ENCODE measurements around the gene DHRS7B.
A peak's percentile ranks its signal among the peaks of the same experiment; 100 is the strongest.
"Not testable (repeated sequence)": the region's sequence is repeated elsewhere in the genome, so short reads cannot be mapped to it uniquely, and the experiment has no call there.

The DHRS7B gene, protein sequence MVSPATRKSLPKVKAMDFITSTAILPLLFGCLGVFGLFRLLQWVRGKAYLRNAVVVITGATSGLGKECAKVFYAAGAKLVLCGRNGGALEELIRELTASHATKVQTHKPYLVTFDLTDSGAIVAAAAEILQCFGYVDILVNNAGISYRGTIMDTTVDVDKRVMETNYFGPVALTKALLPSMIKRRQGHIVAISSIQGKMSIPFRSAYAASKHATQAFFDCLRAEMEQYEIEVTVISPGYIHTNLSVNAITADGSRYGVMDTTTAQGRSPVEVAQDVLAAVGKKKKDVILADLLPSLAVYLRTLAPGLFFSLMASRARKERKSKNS

DNA sequence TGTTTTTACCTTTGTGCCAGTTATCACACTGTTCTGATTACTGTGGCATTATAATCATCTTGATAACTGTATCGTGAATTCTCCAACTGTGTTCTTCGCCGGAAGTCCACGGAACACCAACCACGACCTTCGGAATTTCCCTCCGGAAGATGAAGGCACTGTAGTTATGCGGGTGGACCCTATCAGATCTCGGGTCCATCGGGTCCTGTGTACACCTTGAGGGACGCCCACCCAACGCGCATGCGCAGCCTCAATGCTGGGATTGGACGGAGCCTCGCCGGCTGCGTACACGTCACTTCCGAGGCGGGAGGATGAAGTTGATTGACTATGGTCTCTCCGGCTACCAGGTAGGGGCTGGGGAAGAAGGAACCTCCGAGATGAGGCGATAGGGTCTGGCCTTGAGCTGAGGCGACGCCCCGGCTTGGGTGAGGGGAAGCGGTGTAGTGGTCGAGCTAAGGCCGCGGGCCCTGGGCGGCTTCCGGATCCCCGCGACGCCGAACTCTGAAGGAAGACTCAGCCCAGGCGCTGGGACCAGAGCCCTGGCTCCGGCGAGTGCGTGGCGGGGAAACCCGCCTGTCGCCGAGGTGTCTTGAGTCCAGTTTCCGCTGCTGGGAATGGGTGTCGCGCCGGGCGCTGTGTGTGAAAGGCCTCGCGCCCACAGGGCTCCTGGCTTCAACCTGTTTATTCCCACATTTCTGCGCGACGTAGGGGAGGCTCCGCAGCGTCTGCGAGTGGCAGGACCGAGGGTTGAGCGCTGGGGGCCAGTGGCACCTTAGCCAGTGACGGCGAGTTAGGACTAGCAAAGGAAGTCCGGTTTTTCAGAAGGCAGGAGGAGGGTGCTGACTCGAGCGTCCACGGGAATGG is at the start of gene DHRS7B:
Gene DHRS7B, plus strand, starts transcription at position 320 of the 864 bp plus-strand sequence. Its CDS starts 8 bp downstream, at position 328.
- DNase-seq (ENCODE audit: low read depth) = peak; percentile 97
- H3K4me3 ChIP-seq (ENCODE audit: low read length) = peak within 1 kb of the TSS; percentile 94
- TF ChIP-seq, protein P1, sequence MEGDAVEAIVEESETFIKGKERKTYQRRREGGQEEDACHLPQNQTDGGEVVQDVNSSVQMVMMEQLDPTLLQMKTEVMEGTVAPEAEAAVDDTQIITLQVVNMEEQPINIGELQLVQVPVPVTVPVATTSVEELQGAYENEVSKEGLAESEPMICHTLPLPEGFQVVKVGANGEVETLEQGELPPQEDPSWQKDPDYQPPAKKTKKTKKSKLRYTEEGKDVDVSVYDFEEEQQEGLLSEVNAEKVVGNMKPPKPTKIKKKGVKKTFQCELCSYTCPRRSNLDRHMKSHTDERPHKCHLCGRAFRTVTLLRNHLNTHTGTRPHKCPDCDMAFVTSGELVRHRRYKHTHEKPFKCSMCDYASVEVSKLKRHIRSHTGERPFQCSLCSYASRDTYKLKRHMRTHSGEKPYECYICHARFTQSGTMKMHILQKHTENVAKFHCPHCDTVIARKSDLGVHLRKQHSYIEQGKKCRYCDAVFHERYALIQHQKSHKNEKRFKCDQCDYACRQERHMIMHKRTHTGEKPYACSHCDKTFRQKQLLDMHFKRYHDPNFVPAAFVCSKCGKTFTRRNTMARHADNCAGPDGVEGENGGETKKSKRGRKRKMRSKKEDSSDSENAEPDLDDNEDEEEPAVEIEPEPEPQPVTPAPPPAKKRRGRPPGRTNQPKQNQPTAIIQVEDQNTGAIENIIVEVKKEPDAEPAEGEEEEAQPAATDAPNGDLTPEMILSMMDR (IDR thresholded peaks at IDR 0.05; ENCODE audit: insufficient read depth, low read depth, low read length, missing control alignments) = peak; percentile 2

DNA sequence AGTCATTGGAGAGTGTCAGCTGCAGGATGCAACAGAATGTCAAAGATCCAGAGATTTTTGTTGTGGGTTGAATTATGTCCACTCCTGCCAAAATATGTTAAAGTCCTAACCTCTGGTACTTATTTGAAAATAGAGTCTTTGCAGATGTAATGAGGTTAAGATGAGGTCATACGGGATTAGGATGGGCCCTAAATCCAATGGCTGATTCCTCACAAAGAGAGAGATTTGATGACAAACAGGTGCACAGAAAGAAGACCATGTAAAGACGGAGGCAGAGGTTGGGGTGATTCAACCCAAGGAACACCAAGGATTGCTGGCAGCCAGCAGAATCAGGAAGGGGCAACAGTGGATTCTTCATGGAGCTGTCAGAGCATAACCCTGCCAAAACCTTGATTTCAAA is 49.5 kb upstream of the DHRS7B start:
- no peak for DNase-seq (ENCODE audit: low read depth)
- TF ChIP-seq, protein P1 (IDR thresholded peaks at IDR 0.05; ENCODE audit: insufficient read depth, low read depth, low read length, missing control alignments) = no peak
- H3K4me3 ChIP-seq (ENCODE audit: low read length) = no peak overlapping the region

DNA sequence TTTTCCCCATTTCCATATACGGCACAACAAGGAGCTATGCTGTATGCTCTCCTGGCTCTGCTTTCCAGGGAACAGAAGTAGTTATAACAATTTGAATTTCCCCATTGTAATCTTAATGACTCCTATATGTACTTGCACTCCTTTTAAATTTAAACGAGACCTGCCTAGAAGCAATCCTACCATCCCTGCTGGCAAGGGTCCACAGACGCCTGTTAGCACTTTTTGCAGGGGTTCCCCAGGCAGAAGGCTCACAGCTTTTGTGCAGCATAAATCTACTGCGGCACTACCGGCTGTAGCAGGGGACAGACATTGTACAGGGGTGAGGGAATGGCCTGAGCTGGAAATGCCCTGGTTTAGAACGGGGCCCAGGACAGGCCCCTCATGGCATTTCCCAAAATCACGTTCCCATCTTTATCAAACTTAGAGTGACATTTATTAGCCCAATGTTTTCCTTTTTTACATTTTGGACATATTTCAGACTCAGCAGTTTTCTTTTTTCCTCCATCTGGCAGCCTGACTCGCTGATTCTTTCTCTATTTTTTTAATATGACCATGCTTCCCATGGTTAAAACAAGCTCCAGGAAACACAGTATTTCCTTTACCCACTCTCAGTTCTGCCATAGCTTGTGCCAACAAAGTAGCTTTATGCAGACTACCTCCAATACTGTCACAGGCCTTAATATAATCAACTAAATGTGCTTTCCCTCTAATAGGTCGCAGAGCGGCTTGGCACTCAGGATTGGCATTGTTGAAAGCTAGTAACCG is 48.6 kb upstream of the DHRS7B start:
- H3K4me3 ChIP-seq (ENCODE audit: low read length) = no peak overlapping the region
- no peak for DNase-seq (ENCODE audit: low read depth)
- TF ChIP-seq, protein P1 (IDR thresholded peaks at IDR 0.05; ENCODE audit: insufficient read depth, low read depth, low read length, missing control alignments) = no peak

DNA sequence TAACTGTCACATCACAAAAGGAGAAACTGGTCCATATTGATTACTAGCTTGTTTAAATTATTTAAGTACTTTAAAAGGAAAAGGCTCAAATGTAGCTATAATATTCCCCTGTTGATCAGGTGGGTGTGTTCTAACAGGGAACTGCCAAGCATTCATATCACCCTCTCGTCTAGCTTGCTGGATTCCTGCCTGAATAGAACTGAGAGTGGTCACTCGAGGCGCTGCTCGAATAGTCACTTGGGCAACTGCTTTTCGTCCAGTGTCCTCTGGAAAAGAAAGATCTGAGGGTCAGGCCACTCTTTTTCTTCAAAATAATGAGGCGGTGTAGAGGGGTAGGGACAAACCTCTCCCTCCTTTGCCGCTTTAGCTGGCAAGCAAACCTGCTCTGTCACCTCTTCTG is 47.6 kb upstream of the DHRS7B start:
- H3K4me3 ChIP-seq (ENCODE audit: low read length) = no peak overlapping the region
- TF ChIP-seq, protein P1 (IDR thresholded peaks at IDR 0.05; ENCODE audit: insufficient read depth, low read depth, low read length, missing control alignments) = no peak
- no peak for DNase-seq (ENCODE audit: low read depth)

DNA sequence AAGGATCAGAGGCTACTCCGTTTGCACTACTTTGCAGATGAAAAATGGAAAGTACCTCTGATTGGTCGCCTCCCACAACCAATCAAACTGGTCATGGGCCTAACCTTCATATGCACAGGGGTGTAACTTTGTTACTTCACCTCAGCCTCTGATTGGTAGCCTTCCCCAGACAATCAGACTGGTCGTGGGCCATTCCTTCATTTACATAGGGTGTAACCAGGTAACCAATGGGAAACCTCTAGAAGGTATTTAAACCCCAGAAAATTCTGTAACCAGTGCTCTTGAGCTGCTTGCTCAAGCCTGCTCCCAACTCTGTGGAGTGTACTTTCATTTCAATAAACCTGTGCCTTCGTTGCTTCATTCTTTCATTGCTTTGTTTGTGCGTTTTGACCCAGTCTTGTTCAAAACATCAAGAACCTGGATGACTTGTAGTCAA is 44.7 kb upstream of the DHRS7B start:
- DNase-seq (ENCODE audit: low read depth) = peak; percentile 18
- TF ChIP-seq, protein P1 (IDR thresholded peaks at IDR 0.05; ENCODE audit: insufficient read depth, low read depth, low read length, missing control alignments) = no peak
- H3K4me3 ChIP-seq (ENCODE audit: low read length) = no peak overlapping the region

DNA sequence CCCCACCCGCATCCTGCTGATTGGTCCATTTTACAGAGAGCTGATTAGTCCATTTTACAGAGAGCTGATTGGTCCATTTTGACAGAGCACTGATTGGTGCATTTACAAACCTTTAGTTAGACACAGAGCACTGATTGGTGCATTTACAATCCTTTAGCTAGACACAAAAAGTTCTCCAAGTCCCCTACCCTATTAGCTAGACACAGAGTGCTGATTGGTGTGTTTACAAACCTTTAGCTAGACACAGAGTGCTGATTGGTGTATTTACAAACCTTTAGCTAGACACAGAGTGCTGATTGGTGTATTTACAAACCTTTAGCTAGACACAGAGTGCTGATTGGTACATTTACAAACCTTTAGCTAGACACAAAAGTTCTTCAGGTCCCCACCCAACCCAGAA is 41.5 kb upstream of the DHRS7B start:
- not testable (repeated sequence) for DNase-seq (ENCODE audit: low read depth); H3K4me3 ChIP-seq (ENCODE audit: low read length)

DNA sequence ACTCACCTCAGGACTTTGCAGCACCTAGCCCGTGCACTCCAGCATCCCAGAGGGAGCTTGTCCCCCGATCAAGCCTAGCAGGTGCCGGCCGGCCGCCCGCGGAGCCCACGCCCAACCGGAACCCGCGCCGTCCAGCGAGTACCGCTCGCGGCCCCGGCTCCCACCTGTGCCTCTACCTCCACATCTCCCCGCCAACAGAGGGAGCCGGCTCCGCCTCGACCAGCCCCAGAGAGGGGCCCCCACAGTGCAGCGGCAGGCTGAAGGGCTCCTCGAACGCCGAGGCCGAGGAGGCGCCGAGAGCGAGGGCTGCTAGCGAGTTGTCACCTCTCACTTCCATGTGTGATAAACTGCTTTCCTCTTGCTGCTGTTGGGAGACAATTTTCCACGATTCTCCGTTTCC is 41.1 kb upstream of the DHRS7B start:
- TF ChIP-seq, protein P1 (IDR thresholded peaks at IDR 0.05; ENCODE audit: insufficient read depth, low read depth, low read length, missing control alignments) = no peak
- no peak overlapping the region for H3K4me3 ChIP-seq (ENCODE audit: low read length)
- no peak for DNase-seq (ENCODE audit: low read depth)

All from epithelial cell of esophagus (primary cell).